NCI-H1105 treated with DMSO at 0.1 percent for 48 hours (cell line): Measurements from ENCODE around the gene TMEM269.
"Not testable (repeated sequence)": the region's sequence is repeated elsewhere in the genome, so short reads cannot be mapped to it uniquely, and the experiment has no call there.

Source experiments
- DNase-seq: peaks from one replicate; lab custom pipeline; 2025; lab: John Stamatoyannopoulos, UW

The TMEM269 gene

GRCh38 chr1:42776502-42776901 lies 8.3 kb upstream of the TMEM269 start:
- no peak for DNase-seq

- DNase-seq, result peak; percentile 4
Measured at GRCh38 chr1:42777852-42778251, 6.9 kb upstream of the TMEM269 start.

DNA sequence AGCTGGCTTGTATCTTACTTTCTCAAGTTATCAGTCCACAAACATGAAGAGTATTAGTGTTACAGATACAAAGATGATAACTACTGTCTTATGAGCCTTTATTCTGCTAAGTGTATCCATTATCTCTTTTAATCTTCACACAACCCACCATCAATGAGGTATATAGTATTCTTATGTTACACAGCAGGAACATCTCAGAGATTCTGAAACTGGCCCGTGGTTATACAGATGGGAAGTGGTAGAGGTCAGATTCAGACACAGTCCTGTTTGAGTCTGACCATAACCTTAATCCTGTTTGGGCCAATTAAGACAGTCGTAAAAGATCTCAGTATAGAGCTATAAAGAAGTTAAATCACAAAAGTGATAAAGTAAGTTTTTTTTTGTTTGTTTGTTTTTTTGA lies 5.1 kb upstream of the TMEM269 start:
- DNase-seq, result no peak

- no peak for DNase-seq
Measured at GRCh38 chr1:42780176-42780575, 4.6 kb upstream of the TMEM269 start.

DNA sequence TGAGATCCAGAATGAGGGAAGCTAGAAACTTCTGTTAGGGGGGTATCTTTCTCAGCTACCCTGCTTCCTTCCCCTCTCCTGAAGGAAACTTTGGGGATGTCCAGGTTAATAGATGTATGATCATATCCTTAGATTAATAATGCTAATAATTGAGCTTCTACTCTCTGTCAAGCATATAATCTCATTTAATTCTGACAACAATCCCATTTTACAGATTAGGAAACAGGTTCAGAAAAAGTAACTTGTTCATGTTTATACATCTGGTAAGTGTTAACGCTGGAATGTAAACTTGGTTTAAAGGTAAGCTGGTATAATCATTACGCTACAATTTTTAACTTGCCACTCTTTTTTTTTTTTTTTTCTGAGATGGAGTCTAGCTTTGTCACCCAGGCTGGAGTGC lies 1.7 kb upstream of the TMEM269 start:
- DNase-seq, result no peak

DNA sequence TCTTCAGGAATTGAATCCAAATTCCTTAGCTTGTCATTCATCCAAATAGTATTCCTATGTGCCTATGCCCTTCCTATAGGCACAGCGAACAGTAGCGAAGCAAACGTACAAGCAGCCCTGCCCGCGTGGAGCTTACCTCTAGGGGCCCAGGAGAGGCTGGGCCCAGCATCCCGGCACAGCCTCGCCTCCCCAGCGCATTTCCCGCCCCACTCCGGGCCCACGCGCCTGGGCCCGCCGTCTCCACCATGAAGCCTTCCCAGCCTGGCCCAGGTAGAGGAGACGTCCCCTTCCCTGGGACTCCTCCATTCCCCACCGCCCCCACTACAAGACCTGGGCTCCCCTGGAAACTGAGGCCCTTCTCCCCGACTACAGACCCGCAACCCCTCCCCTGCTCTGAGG lies 245 bp upstream of the TMEM269 start:
- DNase-seq, result no peak

GRCh38 chr1:42786097-42786496 lies 1.3 kb downstream of the TMEM269 start:
- DNase-seq, result no peak

GRCh38 chr1:42788021-42788420 lies 3.2 kb downstream of the TMEM269 start:
- no peak for DNase-seq

DNA sequence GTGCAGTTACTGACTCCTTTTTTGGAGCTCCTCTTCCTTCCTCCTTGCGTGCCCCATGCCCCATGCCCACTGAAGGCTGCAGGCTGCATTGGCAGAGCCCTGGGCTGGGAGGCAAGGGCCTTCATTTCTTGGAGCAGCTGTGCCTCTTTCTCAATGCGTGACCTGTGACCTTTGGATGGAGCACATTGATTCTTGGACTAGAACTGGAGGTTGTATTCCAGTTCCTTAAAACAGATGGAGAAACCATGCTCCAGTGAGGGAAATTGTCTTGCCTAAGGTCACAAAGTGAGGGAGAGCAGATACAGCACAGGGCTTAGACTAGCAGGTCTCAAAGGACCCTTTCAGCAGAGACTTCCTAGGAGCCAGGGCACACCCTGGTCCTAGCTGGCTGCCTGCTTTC lies 9.0 kb downstream of the TMEM269 start:
- no peak for DNase-seq

DNA sequence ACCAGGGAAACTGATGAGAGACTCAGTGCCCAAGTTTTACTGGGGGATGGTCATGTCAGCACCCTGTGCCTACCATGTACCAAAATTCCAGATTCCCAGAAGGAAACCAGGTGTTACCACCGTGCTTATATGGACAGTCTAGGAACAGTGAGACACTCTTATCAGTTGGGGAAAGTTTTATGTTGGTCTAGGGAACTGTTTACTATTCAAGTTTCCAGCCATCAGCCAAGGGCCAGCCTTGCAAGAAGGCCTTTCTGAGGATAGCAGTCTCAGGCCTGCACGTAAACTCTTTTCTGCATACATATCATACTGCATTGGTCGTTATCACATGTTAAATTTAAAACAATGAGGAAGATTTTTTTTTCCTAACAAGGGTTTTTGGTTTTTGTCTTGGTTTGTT lies 12.6 kb downstream of the TMEM269 start:
- DNase-seq, result no peak

- DNase-seq, result no peak
Measured at GRCh38 chr1:42797979-42798378, 13.2 kb downstream of the TMEM269 start.

GRCh38 chr1:42801832-42802473 lies 17.2 kb downstream of the TMEM269 start:
- DNase-seq, result no peak

GRCh38 chr1:42806171-42806570 lies 21.4 kb downstream of the TMEM269 start:
- DNase-seq, result no peak

- no peak for DNase-seq
Measured at GRCh38 chr1:42806593-42806992, 21.8 kb downstream of the TMEM269 start.

DNA sequence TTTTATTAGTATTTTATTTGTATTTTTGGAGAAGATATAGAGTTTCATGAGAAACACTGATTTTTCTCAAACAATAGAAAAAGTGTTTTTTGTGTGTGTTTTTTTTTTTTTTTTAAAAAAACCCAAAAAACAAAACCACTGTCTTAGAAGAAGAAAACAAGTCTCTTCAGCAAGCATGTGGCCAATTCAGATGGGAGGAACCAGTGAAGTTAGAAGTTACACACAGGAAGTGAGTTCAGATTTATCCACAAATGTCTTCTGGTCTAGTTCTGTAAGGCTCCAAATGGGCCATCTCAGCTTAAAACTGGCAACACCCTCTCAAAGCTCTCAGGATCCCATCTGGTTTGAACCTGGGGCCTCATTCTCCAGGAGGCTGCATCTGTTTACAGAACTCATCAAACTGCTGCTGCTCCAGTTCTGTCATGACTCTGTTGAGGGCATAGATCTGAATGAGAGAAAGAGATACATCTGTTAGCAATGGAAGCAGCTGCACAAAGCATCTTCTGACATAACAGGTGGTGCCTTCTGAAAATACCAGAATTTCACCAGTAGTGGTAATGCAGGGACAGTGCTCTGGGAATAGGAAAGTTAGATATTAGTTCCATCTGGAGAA lies 22.4 kb downstream of the TMEM269 start:
- DNase-seq, result no peak

DNA sequence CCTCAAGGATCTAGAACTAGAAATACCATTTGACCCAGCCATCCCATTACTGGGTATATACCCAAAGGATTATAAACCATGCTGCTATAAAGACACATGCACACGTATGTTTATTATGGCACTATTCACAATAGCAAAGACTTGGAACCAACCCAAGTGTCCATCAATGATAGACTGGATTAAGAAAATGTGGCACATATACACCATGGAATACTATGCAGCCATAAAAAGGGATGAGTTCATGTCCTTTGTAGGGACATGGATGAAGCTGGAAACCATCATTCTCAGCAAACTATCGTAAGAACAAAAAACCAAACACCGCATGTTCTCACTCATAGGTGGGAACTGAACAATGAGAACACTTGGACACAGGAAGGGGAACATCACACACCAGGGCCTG lies 30.0 kb downstream of the TMEM269 start:
- DNase-seq, result not testable (repeated sequence)

DNA sequence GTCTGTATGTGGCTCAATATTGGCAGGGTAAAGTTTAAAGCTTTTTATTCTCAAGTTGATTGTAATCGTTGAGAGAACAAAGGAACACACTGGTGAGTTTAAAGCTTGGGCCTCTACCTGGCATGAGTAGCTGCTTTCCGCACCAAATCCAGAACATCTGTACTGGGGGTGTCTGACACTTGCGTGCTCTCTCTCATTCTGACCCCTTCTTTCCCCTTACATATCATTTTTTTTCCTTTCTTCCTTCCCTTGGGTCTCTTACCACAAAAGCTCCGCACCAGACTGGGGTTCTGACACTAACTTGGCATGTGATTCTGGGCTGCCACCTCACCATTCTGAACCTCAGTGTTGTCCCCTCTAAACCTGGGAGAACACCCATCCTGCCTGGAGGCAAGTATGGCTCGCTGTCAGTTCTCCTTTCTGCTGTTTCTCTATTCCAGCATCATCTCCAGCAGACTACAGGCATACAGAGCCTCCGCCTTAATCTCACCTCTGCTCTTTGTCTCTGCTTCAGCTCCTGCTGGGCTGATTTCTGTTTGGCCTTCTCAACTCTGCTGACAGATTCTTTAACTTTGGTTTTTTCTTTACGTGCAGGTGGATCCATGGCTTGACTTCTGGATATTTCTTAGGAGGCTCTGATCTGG lies 31.3 kb downstream of the TMEM269 start:
- peak; percentile 62 for DNase-seq

DNA sequence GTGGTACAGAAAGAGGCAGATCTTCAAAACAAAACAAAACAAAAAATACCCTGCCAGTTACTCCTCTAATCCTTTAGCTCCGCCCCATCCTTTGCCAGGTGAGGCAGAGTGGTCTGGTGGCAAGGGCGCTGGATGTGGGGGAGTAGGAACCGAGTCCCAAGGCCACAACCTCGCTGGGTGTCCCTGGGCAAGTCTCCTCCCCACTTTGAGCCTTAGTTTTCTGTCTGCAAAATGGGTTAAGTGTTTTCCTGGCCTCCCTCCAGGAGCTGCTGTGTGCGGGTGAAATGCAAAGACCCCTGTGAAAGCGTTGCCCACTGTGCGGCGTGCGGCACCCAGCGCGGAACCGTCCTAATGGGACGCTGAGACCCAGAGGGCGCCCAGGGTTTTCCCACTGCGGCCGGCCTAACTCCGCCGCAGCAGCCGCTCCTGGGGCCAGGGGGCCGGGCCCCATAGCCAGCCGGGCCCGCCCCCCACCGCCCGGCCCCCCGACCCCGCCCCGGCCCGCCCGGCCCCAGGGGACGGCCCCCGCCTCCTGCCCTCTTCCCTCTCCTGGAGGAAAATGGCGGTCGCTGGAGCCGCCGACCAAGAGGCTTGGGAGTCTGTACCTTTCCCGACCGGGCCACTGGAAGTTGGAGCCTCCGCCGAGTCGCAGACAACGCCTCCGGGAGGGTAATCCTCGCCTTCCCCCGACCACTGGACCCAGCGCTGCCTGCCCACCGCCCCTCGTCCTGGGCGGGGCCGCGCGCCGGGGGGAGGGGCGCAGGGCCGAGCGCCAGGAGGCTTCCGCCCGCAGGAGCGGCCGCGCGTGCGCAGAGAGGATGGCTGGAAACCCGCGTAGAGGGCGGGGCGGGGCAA lies 32.0 kb downstream of the TMEM269 start, which contains the start of the genes ERMAP and SVBP:
ERMAP (plus strand) TSS at position 538 of the 855 bp plus-strand sequence. CDS start 13,327 bp downstream, outside the sequence.
SVBP (minus strand) TSS at position 813 of the 855 bp plus-strand sequence. CDS start 853 bp downstream, outside the sequence.
- peak; percentile 89 for DNase-seq

DNA sequence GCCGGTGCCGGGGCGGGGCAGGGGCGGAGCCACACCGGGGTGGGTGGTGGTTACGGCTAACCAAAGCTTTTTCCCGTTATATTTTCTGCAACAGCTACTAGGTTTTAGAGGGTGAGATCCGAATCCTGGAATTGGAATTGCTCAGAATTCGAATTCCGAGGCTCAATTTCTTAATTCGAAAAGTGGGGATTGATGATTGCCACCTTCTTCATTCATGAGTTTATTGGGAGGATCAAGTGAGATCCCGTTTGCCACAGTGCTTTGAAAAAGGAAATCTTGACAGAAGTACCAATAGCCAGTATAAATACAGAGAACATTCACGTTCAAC lies 32.6 kb downstream of the TMEM269 start:
- DNase-seq, result no peak

DNA sequence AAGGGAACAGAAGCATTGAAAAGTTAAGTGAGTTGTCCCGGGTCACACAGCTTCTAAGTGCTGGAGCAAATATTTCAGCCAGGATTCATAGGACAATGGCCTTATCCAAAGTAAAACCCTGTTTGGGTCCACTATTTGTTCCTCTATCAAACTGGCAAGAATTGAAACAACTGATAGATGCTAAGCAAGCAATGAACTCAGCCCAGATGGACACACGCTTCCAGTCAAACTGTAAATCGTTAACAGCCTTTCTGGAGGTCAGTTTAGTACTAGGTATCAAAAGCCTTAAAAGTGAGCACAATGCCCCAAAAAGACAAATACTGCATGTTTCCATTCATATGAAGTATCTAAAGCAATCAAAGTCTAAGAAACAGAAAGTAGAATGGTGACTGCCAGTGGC lies 33.2 kb downstream of the TMEM269 start:
- DNase-seq, result no peak

- no peak for DNase-seq
Measured at GRCh38 chr1:42820813-42821212, 36.0 kb downstream of the TMEM269 start.

DNA sequence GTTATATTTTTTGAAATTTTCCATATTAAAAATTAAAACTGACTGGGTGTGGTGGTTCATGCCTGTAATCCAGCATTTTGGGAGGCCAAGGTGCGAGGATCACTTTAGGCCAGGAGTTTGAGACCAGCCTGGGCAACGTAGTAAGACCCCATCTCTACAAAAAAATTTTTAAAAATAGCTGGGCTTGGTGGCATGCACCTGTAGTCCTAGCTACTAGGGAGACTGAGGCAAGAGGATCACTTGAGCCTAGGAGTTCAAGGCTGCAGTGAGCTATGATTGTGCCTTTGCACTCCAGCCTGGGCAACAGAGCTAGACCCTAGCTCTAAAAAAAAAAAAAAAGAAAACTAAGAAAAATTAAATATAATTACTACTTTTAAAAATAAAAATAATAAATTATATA lies 36.9 kb downstream of the TMEM269 start:
- DNase-seq, result no peak
